ENCODE results near the gene CDK5RAP2.

GRCh38 chr9:120418315-120418714 is 161.7 kb downstream of the CDK5RAP2 start:
- no peak for TF ChIP-seq POLR2A (IDR thresholded peaks at IDR 0.05)
- TF ChIP-seq POLR2AphosphoS5 (IDR thresholded peaks at IDR 0.05), result no peak
- no peak for TF ChIP-seq EP300 (IDR thresholded peaks at IDR 0.05)
